T47D (cell line): Measurements from ENCODE around the gene LCOR.
"Not testable (repeated sequence)": the region's sequence is repeated elsewhere in the genome, so short reads cannot be mapped to it uniquely, and the experiment has no call there.

Experiments
- DNase-seq, 2 experiments: peaks; one replicate each; pipeline versions ENCODE4 v3.0.0 to v3.0.0-alpha.2; 2011 to 2012; ENCODE audit warnings: low read depth in 1 of 2, low spot score in 1 of 2
- JUND ChIP-seq: IDR thresholded peaks from 2 replicates; pipeline ENCODE4 v1.6.1; 2012; ENCODE audit warnings: low read depth
- in situ Hi-C: cut with HindIII; loops from 2 replicates; pipeline ENCODE4 v1.10.0; 2016; ENCODE audit warnings: low sequenced_read_pairs, low pct_unique_long_range_greater_than_20kb

LCOR gene

DNA sequence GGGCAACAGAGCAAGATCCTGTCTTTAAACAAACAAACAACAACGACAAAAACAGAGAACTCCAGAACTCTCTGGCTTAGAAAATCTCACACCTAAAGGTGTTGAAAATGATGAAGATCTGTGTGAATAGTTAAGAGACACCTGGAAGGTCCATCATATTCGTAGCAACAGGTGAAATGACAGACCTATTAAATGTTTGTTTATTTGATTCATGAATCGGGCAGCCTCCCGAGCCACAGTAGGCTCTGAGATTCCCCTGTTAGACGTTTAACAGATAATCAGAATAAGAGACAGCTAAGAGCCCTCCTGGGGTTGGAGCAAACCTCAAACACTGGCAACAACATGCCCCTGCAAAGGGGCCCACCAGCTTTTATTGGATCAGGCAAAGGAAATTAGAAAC is 103.7 kb downstream of the LCOR start:
- no peak for TF ChIP-seq JUND
- DNase-seq: no peak
- in situ Hi-C loops: no loop called here

DNA sequence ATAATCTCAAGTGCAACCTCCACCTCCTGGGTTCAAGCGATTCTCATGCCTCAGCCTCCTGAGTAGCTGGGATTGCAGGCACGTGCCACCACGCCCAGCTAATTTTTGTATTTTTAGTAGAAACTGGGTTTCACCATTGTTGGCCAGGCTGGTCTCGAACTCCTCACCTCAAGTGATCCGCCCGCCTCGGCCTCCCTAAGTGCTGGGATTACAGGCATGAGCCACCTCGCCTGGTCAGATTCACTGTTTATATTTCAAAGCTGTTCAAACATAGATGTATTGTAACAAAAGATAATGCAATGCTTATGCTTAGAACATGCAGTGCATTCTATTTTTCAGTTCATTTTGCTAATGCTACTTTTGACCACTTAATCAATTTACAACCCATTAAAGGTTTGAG is 111.1 kb downstream of the LCOR start:
- DNase-seq, in situ Hi-C loops: not testable (repeated sequence)

- DNase-seq: no peak
- in situ Hi-C loops: no loop called here
- TF ChIP-seq JUND: no peak
Measured at GRCh38 chr10:96947036-96947435, 114.9 kb downstream of the LCOR start.

DNA sequence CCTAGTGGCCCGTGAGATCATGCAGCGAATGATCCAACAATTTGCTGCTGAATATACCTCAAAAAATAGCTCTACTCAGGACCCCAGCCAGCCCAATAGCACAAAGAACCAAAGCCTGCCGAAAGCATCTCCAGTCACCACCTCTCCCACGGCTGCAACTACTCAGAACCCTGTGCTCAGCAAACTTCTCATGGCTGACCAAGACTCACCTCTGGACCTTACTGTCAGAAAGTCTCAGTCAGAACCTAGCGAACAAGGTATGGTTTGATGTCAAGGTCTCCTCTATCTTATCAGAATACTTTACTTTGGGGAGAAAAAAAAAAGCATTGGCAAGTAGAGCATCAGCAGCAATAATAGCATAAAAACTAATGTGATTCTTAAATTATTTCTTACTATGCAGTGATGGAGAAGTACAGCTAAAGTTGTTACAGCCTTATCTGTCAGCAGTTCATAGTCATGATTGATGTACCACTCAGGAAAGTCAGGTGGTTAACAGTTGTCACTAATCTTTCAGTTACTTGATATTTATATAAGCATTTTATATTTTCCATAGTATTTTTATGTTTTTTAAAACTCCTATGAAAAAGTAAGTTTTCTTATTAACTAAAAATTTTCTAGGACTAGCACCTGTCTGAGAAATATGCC is 117.1 kb downstream of the LCOR start:
- DNase-seq: no peak
- in situ Hi-C loops: no loop called here
- TF ChIP-seq JUND: no peak

DNA sequence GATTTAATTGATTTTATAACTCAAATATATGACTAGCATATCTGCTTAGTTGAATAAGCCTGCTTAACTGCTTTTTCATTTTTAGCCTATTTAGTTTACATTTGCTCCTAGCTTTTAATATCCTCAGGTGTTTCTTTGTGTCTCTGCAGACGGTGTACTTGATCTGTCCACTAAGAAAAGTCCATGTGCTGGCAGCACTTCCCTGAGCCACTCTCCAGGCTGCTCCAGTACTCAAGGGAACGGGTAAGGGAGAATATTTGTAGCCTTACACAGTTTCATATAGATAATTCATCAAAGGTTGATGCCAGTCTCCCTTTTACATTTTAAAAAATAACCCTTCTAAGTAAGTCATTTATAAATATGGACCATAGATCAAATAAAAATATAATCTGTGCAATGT is 119.9 kb downstream of the LCOR start:
- TF ChIP-seq JUND: no peak
- in situ Hi-C loops: no loop called here

GRCh38 chr10:96955794-96956193 is 123.7 kb downstream of the LCOR start:
- in situ Hi-C loops: no loop called here
- TF ChIP-seq JUND: no peak
- DNase-seq: no peak

More for the DNA sequence above, 119.9 kb downstream of the LCOR start:
- no peak for DNase-seq

DNA sequence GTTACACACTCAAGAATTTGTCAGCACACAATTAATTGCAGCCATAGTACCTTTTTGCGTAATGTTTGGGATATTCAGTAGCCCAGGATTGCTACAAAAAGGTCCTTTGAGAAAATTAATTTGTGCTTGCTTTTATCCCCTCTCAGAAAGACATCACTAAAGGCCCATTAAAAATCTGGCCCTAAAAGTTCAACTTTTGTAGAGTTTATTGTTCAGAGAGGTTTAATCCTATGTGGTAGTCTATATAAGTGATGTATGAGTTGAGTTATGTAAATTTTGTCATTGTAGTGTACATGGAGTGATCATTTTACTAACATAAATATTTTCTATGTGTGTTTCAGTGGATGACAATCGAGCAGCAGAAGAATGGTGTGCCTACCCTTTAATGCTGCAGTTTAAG is 126.0 kb downstream of the LCOR start:
- no peak for TF ChIP-seq JUND
- in situ Hi-C loops: no loop called here
- no peak for DNase-seq

GRCh38 chr10:96959733-96960132 is 127.6 kb downstream of the LCOR start:
- no peak for DNase-seq
- TF ChIP-seq JUND: no peak
- in situ Hi-C loops: no loop called here

DNA sequence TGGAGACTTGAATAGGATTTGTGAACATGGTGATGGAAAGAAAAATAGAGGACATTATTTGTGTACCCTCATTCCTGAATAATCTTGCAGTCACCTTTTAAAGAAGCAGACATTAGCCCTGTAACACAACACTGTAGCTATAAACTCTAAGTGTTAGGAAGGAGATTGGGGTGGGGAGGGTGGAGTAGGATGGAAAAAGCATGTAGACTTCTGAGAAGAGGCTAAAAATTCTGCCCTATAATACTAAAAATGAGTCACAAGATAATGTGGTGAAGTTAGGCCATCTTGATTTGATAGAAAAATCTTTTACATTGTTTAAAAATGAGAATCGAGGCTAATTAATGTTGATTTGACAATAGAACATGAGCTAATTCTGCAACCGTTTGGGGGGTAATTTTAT is 128.8 kb downstream of the LCOR start:
- no peak for TF ChIP-seq JUND
- in situ Hi-C loops: no loop called here
- no peak for DNase-seq

DNA sequence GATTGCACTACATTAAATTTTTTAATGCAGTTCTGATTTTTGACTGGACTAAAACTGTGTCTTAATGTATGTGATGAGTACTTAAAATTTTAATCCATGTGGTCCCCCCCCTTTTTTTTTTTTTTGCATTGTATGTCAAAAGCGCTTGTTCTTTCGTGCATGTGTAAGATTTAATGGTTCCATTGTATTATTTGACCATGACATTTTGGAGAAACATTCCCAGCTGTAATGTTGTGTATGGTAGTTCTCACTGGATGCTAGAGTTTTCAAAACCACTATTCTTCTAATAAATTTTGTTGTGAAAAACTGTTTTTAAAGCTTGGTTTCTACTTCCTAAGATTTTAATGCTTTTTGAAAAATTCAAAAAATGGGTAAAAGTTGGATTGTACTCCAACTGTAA is 132.0 kb downstream of the LCOR start:
- DNase-seq: no peak
- in situ Hi-C loops: no loop called here
- no peak for TF ChIP-seq JUND

GRCh38 chr10:96967847-96968246 is 135.7 kb downstream of the LCOR start:
- no peak for DNase-seq
- TF ChIP-seq JUND: no peak
- in situ Hi-C loops: no loop called here

DNA sequence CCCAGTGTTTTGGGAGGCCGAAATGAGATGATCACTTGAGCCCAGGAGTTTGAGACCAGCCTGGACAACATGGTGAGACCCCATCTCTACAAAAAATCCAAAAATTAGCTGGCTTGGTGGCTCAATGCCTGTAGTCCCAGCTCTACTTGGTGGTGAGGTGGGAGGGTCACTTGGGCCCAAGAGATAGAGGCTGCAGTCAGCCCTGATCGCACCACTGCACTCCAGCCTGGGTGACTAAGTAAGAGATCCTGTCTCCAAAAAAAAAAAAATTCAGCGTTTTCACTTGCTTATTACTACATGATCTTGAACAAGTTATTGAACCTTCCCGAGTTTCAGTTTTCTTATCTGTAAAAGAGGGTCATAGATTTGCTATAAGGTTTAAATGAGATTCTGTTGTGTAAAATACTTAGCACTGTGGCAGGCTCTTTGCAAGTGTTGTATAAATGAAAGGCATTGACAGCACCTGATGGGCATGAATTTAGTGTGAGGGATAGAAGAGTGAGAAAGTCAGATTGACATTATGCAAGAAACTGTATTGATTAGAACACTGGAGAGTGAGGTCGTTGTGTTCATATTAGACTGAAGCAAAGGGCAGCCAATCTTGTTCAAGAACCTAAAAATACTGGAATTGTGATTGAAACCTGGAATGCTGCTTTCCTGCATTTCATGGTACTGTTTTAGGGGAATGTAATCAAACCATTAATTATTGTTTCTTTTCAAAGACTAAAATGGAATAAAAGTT is 136.8 kb downstream of the LCOR start:
- in situ Hi-C loops: no loop called here
- DNase-seq: no peak
- no peak for TF ChIP-seq JUND

GRCh38 chr10:96971324-96971723 is 139.2 kb downstream of the LCOR start:
- in situ Hi-C loops: no loop called here
- TF ChIP-seq JUND: no peak
- DNase-seq: no peak

DNA sequence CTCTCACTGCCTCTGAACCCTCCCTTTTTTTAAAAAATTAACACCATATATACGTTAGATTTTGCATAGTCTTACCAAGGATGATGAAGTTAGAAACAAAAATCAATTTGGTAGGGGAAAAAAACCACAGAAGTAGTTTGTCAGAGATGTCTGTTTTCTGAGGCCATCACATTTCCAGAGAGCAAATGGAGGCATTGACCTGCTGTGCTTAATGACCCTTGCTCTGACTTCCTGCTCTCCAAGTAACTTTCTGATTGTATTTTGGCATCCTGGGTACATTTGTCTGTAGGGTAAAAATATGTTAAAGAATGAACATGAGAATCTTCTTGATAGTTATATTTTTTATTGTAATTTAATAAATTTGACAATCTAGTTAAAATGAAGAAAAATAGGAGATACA is 140.2 kb downstream of the LCOR start:
- DNase-seq: no peak
- TF ChIP-seq JUND: no peak
- in situ Hi-C loops: no loop called here
